HG02588 (cell line): ENCODE results near the gene CCT6A.
"Not testable (repeated sequence)": the region's sequence is repeated elsewhere in the genome, so short reads cannot be mapped to it uniquely, and the experiment has no call there.

Source experiments
- ATAC-seq: cut with Tn5 transposase; IDR thresholded peaks from one replicate; pipeline ENCODE4 v1.9.1; 2021; ENCODE audit warnings: mild to moderate bottlenecking, moderate library complexity; ENCODE audit not compliant: unreplicated experiment

CCT6A gene

GRCh38 chr7:56051053-56051338, 569 bp upstream of the CCT6A start:
- no peak for ATAC-seq

GRCh38 chr7:56053379-56053778, 1.8 kb downstream of the CCT6A start:
- ATAC-seq = no peak

GRCh38 chr7:56053993-56054392, 2.4 kb downstream of the CCT6A start:
- no peak for ATAC-seq

GRCh38 chr7:56062382-56062781, 10.8 kb downstream of the CCT6A start:
- ATAC-seq = no peak

- no peak for ATAC-seq
Measured at GRCh38 chr7:56063500-56063881, 11.9 kb downstream of the CCT6A start.

- ATAC-seq = peak; percentile 89
Measured at GRCh38 chr7:56063882-56064625, 12.5 kb downstream of the CCT6A start, which contains the start of gene SUMF2. TSS of gene SUMF2 (plus strand) at chr7:56064286. CDS start at chr7:56064312, 26 bp downstream.

GRCh38 chr7:56066376-56066775, 14.8 kb downstream of the CCT6A start:
- not testable (repeated sequence) for ATAC-seq

GRCh38 chr7:56074371-56074791, 22.8 kb downstream of the CCT6A start:
- ATAC-seq = no peak

- no peak for ATAC-seq
Measured at GRCh38 chr7:56077681-56078080, 26.1 kb downstream of the CCT6A start.

GRCh38 chr7:56078196-56078595, 26.6 kb downstream of the CCT6A start:
- ATAC-seq = no peak

GRCh38 chr7:56079450-56080185, 28.1 kb downstream of the CCT6A start:
- no peak for ATAC-seq

GRCh38 chr7:56080726-56081435, 29.3 kb downstream of the CCT6A start:
- ATAC-seq = not testable (repeated sequence)

- no peak for ATAC-seq
Measured at GRCh38 chr7:56081626-56082340, 30.2 kb downstream of the CCT6A start.

GRCh38 chr7:56083150-56083785, 31.7 kb downstream of the CCT6A start:
- no peak for ATAC-seq

- ATAC-seq = no peak
Measured at GRCh38 chr7:56086761-56087160, 35.2 kb downstream of the CCT6A start.

- no peak for ATAC-seq
Measured at GRCh38 chr7:56087445-56087844, 35.9 kb downstream of the CCT6A start.

- ATAC-seq = no peak
Measured at GRCh38 chr7:56091591-56091990, 40.0 kb downstream of the CCT6A start.

GRCh38 chr7:56092388-56092787, 40.8 kb downstream of the CCT6A start:
- not testable (repeated sequence) for ATAC-seq

GRCh38 chr7:56092789-56093531, 41.4 kb downstream of the CCT6A start, which contains the start of gene PHKG1:
TSS of gene PHKG1 (minus strand) at chr7:56092952. CDS start at chr7:56088941, 4,011 bp downstream.
- ATAC-seq = no peak

- no peak for ATAC-seq
Measured at GRCh38 chr7:56097700-56098099, 46.1 kb downstream of the CCT6A start.
